AG04450 (cell line): ENCODE results near the gene DIAPH3. TPM values are rescaled to one million over a fixed set of nuclear protein-coding genes. Genes with fewer than 3 reads are reported as not detected.
A peak's percentile ranks its signal among the peaks of the same experiment; 100 is the strongest.

Experiments used
- CTCF ChIA-PET: fragments of 300-600, 350-600 bp; formaldehyde crosslinking; extraction: SDS; loops from one replicate; lab custom pipeline; 2022; ENCODE audit warnings: antibody characterized with exemption, inconsistent platforms; lab: Charles Lee
- POLR2A ChIA-PET: fragments of 350-600 bp; formaldehyde crosslinking; extraction: SDS; loops from one replicate; lab custom pipeline; 2021; ENCODE audit warnings: antibody characterized with exemption, inconsistent platforms; lab: Yijun Ruan, JAX
- DNase-seq: peaks from one replicate; pipeline ENCODE4 v3.0.0-alpha.2; 2011; ENCODE audit warnings: low read depth, low spot score
- H3K27ac ChIP-seq: one replicate; pipeline ENCODE4 v1.5.1; 2012; ENCODE audit warnings: low read depth, low read length, control low read depth
- H3K27me3 ChIP-seq: one replicate; pipeline ENCODE4 v1.6.0; 2012; ENCODE audit warnings: low read length; ENCODE audit not compliant: control insufficient read depth, insufficient read depth
- H3K4me3 ChIP-seq: 2 replicates; pipeline ENCODE4 v1.5.1; 2011; ENCODE audit warnings: mild to moderate bottlenecking, low read depth, low read length, control low read depth
- H3K9me3 ChIP-seq: 2 replicates; pipeline ENCODE4 v1.5.1; 2012; ENCODE audit warnings: low read length; ENCODE audit not compliant: control insufficient read depth, insufficient read depth
- polyA plus RNA-seq: library from polyadenylated mRNA; depleted of rRNA; stranded (reverse); fragments of >200 nt; gene quantifications from 2 replicates; pipeline ENCODE4 v1.2.3, GENCODE V29; 2011
- TF ChIP-seq, protein P1 (sequence below): IDR thresholded peaks from 2 replicates; pipeline ENCODE4 v1.5.1; 2011; ENCODE audit warnings: low read depth, low read length, control low read depth, inconsistent platforms

Gene DIAPH3
- polyA plus RNA-seq, 1 experiment = 11.7 TPM

DNA sequence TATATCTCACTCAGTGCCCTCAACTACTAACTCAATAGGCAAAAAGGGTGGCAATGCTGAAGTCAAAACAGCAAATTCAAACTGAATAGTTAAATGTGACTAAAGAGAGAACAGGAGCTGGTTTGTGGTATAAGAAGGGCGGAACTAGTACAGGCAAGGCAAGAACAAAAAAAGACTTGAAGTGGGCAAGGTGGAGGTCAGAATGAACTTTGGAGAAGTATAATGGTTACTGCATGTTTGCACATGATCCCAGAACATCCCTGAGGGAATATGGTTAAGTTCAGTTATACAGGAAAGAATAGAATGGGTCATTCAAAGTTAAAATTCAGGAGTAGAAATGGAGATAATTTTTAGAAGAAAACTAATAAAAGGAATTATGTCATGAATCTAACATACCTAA is 85.5 kb downstream of the DIAPH3 start:
- CTCF ChIA-PET = no interaction called here
- Histone ChIP-seq H3K9me3 (no peaks in the 10 kb centered on the region), H3K27ac (no peak overlapping the region), H3K4me3 (no peak overlapping the region), H3K27me3 (no peaks in the 10 kb centered on the region)
- TF ChIP-seq, protein P1, sequence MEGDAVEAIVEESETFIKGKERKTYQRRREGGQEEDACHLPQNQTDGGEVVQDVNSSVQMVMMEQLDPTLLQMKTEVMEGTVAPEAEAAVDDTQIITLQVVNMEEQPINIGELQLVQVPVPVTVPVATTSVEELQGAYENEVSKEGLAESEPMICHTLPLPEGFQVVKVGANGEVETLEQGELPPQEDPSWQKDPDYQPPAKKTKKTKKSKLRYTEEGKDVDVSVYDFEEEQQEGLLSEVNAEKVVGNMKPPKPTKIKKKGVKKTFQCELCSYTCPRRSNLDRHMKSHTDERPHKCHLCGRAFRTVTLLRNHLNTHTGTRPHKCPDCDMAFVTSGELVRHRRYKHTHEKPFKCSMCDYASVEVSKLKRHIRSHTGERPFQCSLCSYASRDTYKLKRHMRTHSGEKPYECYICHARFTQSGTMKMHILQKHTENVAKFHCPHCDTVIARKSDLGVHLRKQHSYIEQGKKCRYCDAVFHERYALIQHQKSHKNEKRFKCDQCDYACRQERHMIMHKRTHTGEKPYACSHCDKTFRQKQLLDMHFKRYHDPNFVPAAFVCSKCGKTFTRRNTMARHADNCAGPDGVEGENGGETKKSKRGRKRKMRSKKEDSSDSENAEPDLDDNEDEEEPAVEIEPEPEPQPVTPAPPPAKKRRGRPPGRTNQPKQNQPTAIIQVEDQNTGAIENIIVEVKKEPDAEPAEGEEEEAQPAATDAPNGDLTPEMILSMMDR = no peak
- no peak for DNase-seq
- POLR2A ChIA-PET = no interaction called here

DNA sequence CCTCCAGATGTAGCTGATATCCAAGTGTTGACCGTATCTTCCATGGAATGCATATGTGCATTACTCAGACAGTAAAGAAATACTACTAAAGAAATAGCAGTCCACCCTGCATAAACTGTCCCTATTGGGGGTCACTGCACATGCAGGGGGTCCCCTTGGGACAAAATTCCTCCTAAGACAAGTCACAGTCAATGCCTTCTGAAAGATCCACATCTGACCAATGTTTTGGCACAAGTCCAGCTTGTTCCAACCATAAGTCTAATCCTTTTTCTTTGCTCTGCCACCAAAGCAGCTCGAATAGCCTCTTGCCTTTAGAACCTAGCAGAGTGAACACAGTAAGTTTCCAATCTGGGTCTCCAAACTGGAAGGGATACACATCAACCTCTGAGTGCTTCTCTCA is 87.9 kb downstream of the DIAPH3 start:
- H3K27ac ChIP-seq = no peak overlapping the region
- H3K9me3 ChIP-seq = no peaks in the 10 kb centered on the region
- no peaks in the 10 kb centered on the region for H3K27me3 ChIP-seq
- ChIA-PET CTCF (no interaction called here), POLR2A (no interaction called here)
- TF ChIP-seq, protein P1 = no peak
- DNase-seq = no peak
- H3K4me3 ChIP-seq = no peak overlapping the region

DNA sequence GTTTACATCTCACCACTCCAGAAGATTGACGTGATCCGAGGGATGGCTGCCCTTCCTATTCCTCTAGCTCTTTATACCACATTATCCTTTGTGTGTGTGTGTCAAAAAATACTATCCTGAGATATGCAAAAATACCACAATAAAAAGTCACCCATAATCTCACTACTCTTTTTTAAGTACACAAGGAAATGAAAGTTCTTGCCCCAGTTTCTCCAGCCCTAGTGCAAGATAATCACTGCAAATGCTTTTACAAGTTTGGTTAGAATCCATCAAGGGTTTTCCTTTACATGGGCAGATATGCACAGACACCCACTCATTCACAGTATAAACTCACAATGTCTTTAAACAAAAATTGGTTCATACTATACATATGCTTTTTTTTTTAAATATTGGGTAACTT is 89.3 kb downstream of the DIAPH3 start:
- H3K9me3 ChIP-seq = no peaks in the 10 kb centered on the region
- POLR2A ChIA-PET = no interaction called here
- no peaks in the 10 kb centered on the region for H3K27me3 ChIP-seq
- CTCF ChIA-PET = no interaction called here
- no peak overlapping the region for H3K27ac ChIP-seq
- no peak overlapping the region for H3K4me3 ChIP-seq
- TF ChIP-seq, protein P1 = no peak
- peak; percentile 10 for DNase-seq

DNA sequence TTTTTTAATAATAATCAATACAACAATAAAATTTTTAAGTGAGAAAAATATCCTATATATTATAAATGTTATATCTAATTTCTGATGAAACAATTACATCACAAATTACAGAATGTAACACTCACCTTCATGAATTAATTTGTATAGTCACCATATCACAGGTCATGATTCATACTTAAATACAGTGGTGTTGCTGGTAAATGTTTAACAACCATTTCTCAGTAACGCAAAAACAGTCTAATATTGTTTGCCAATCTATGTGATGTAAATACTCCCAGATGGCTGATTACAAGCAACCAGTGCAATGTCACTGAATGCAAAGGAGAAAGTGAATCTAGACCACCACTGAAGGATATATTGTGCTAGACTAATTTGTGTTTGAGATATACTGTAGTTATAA is 97.5 kb downstream of the DIAPH3 start:
- no peak for DNase-seq
- H3K9me3 ChIP-seq = peaks cover 2% of the 10 kb centered on the region; the same call in 1 of the 2 replicates
- no peak overlapping the region for H3K27ac ChIP-seq
- H3K4me3 ChIP-seq = no peak overlapping the region
- TF ChIP-seq, protein P1 = no peak
- ChIA-PET CTCF (no interaction called here), POLR2A (no interaction called here)
- H3K27me3 ChIP-seq = no peaks in the 10 kb centered on the region

DNA sequence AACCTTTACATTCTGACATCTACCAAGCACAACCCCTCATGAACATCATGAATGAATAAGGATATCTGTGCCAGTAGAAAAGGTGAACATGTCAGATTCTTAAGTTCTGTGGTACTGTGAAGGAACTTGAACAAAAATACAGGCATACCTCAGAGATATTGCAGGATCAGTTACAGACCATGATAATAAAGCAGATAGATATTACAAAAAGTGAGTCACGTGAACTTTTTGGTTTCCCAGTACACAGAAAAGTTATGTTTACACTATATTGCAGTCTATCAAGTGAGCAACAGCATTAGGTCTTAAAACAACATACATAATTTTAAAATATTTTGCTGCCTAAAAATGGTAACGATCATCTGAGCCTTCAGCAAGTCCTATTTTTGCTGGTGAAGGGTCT is 101.2 kb downstream of the DIAPH3 start:
- CTCF ChIA-PET = no interaction called here
- no peaks in the 10 kb centered on the region for H3K27me3 ChIP-seq
- TF ChIP-seq, protein P1 = no peak
- H3K9me3 ChIP-seq = peaks cover 2% of the 10 kb centered on the region; the same call in 1 of the 2 replicates
- no peak overlapping the region for H3K27ac ChIP-seq
- no peak for DNase-seq
- POLR2A ChIA-PET = no interaction called here
- H3K4me3 ChIP-seq = no peak overlapping the region
